ENCODE measurements around the gene TAS1R2. TPM values are rescaled to one million over a fixed set of nuclear protein-coding genes. Genes with fewer than 3 reads are reported as not detected.

Gene TAS1R2
- total and polyA plus RNA-seq, 2 of the 8 experiments (the other 6 are each of a cell fraction or from before 2014, with no cell fraction given): not detected

DNA sequence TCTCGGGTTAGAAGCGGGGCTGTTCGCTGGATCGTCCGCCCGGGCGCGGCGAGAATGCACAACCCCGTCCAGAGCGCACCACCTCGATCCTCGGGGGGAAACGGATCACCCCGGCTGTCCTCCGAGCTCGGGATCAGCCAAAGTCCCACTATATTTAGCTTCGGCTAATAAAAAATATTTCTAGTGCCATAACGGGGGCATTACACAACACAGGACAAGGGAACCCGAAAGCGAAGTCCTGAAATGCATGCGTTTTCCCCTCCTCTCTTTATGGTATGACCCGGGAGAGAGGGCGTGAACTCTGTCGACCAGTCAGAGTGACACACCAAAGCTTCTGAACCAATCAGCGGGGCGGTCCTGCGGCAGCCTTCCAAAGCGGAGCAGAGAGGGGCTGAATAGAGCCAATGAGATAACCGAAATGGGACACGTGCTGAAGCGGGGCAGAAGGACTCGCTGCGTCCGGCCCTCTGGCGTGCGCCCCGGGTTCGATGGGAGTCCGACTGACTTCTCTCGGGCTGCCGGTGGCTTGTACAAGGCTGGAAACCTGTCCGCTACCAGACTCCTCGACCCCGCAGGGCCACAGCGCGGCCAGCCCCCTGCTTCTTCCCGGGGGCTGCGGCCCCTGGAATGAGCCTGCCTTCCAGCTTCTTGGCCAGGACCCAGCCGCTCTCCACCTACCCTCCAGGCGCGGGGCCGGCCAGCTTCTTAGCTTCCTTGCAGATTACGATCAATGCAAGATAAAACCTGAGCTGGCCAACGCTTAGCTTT is 43.2 kb upstream of the TAS1R2 start, which contains the start of gene ALDH4A1 (continued):
- TF ChIP-seq PHF8 (conservative IDR thresholded peaks at IDR 0.05; ENCODE audit: low read depth, low read length) (peak; percentile 62; the same call in 1 of the 2 replicates), EGR1 (IDR thresholded peaks at IDR 0.05; ENCODE audit: borderline replicate concordance, low read depth, low read length) (peak; percentile 78), POLR2A (IDR thresholded peaks at IDR 0.05; ENCODE audit: control extremely low read depth in 1 of 2, low read depth in 2 of 2, low read length in 2 of 2) (peak in 1 of 2 experiments; percentile 84; a peak in 2 of 3 replicates), CHD2 (IDR thresholded peaks at IDR 0.05; ENCODE audit: low read length) (0 out of 2 replicates have a peak, but pooled peaks have one; percentile 16), SP1 (IDR thresholded peaks at IDR 0.05; ENCODE audit: low read depth, low read length) (peak; percentile 76; the same call in 1 of the 2 replicates), BRCA1 (IDR thresholded peaks at IDR 0.05; ENCODE audit: low read depth, low read length) (0 out of 2 replicates have a peak, but pooled peaks have one; percentile 32), CHD1 (IDR thresholded peaks at IDR 0.05; ENCODE audit: low read depth, low read length) (peak; percentile 99), KDM4A (IDR thresholded peaks at IDR 0.05; ENCODE audit: low read depth, low read length, severe bottlenecking) (peak; percentile 74), SIX5 (IDR thresholded peaks at IDR 0.05; ENCODE audit: low read depth, low read length) (0 out of 2 replicates have a peak, but pooled peaks have one; percentile 15), ASH2L (IDR thresholded peaks at IDR 0.05; ENCODE audit: low read length) (peak; percentile 83), JUN (IDR thresholded peaks at IDR 0.05; ENCODE audit: low read depth, low read length) (no peak), SRF (IDR thresholded peaks at IDR 0.05; ENCODE audit: low read depth, low read length) (no peak), TEAD4 (IDR thresholded peaks at IDR 0.05; ENCODE audit: low read depth, low read length) (0 out of 2 replicates have a peak, but pooled peaks have one; percentile 15), SIN3A (conservative IDR thresholded peaks at IDR 0.05 in 1 of 2, IDR thresholded peaks at IDR 0.05 in 1 of 2; ENCODE audit: low read depth in 1 of 2, low read length in 2 of 2) (peak in 1 of 2 experiments; percentile 64; a peak in 2 of 4 replicates), CREB1 (IDR thresholded peaks at IDR 0.05) (peak; percentile 30; the same call in 1 of the 2 replicates), TAF1 (IDR thresholded peaks at IDR 0.05; ENCODE audit: low read depth, low read length) (peak; percentile 89; the same call in 1 of the 2 replicates), POLR2AphosphoS5 (IDR thresholded peaks at IDR 0.05; ENCODE audit: low read depth, low read length) (peak; percentile 50), MAFK (IDR thresholded peaks at IDR 0.05; ENCODE audit: low read depth, low read length) (no peak), CBX5 (IDR thresholded peaks at IDR 0.05; ENCODE audit: low read depth, low read length) (no peak), JUND (IDR thresholded peaks at IDR 0.05; ENCODE audit: low read length) (peak; percentile 99)
- TF ChIP-seq, protein P1, sequence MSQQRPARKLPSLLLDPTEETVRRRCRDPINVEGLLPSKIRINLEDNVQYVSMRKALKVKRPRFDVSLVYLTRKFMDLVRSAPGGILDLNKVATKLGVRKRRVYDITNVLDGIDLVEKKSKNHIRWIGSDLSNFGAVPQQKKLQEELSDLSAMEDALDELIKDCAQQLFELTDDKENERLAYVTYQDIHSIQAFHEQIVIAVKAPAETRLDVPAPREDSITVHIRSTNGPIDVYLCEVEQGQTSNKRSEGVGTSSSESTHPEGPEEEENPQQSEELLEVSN (IDR thresholded peaks at IDR 0.05): peak; percentile 89
- TF ChIP-seq, protein P2, sequence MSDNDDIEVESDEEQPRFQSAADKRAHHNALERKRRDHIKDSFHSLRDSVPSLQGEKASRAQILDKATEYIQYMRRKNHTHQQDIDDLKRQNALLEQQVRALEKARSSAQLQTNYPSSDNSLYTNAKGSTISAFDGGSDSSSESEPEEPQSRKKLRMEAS (IDR thresholded peaks at IDR 0.05): peak; percentile 93
- TF ChIP-seq, protein P3, sequence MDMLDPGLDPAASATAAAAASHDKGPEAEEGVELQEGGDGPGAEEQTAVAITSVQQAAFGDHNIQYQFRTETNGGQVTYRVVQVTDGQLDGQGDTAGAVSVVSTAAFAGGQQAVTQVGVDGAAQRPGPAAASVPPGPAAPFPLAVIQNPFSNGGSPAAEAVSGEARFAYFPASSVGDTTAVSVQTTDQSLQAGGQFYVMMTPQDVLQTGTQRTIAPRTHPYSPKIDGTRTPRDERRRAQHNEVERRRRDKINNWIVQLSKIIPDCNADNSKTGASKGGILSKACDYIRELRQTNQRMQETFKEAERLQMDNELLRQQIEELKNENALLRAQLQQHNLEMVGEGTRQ (IDR thresholded peaks at IDR 0.05; ENCODE audit: low read length): peak; percentile 94
